ENCODE measurements around the gene IFT88.

IFT88 gene

GRCh38 chr13:20567881-20568528, 1.0 kb downstream of the IFT88 start:
- DNase-seq = no peak

GRCh38 chr13:20570517-20570916, 3.6 kb downstream of the IFT88 start:
- DNase-seq = no peak

- no peak for DNase-seq
Measured at GRCh38 chr13:20571676-20572075, 4.7 kb downstream of the IFT88 start.

DNA sequence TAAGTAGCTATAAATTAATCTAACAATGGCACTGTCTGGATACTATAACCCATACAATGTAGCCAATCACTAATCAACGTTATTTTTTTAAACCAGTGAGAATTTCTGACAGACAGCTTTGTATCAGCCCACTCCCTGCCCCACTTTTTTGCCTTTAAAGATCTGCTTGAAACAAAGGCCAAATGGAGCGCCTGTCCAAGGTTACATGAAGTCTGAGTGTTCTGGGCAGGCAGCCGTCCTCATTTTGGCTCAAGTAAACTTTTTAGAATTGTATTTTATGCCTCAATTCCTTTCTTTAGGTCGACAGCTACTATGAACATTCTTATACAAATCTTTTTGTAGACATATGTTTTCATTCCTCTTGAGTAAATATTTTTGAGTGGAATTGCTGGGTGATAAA, 6.2 kb downstream of the IFT88 start:
- no peak for DNase-seq

DNA sequence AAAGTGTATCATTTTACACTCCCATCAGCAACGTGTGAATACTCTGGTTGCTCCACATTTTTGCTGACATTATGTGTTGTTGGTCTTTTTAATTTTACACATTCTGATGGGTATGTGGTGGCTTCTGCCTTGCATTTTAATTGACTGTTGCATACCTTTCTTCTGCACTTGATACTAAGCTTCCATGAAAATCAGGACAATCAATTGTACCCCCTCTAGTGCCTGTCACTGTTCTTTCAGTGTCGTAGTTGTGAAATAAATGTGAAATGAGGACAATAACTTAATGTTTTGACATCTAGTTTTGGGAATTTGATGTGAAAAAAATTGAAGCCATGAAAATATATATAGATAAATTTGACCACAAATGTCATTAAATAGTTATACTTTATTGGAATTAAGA, 6.7 kb downstream of the IFT88 start:
- DNase-seq = no peak

DNA sequence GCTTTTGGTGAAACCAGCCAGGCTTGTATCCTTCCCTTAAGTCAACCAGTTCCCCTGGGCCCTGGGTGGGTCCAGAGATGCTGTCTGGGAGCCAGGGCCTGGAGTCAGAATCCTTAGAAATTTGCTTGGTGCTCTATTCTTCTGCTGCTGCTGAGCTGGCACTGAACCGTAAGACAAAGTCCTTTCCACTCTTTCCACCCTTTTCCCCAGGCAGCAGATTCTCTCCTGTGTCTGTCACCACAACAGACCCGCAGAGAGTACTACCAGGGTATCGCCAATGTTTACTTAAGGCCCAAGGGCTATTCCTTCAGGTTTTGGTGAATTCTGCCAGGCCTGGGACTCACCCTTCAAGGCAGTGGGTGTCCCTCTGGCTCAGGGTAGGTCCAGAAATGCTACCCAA, 12.2 kb downstream of the IFT88 start:
- DNase-seq = no peak

- DNase-seq = no peak
Measured at GRCh38 chr13:20580257-20580656, 13.3 kb downstream of the IFT88 start.

- no peak for DNase-seq
Measured at GRCh38 chr13:20582026-20582425, 15.1 kb downstream of the IFT88 start.

DNA sequence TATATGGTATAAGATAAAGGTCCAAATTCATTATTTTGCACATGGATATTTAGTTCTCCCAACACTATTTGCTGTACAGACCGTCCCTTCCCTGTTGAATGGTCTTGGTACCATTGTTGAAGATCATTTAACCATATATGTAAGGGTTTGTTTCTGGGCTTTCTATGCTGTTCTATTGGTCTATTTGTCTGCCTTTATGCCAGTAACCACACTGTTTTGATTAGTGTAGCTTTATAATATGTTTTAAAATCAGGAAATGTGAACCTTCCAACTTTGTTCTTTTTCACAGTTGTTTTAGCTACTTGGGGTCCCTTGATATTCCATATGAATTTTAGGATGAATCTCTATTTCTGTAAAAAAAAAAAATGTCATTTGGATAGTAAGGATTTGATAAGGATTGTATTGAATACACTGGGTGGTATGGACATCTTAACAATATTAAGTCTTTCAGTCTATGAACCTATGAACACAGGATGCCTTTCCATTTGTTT, 16.9 kb downstream of the IFT88 start:
- no peak for DNase-seq

DNA sequence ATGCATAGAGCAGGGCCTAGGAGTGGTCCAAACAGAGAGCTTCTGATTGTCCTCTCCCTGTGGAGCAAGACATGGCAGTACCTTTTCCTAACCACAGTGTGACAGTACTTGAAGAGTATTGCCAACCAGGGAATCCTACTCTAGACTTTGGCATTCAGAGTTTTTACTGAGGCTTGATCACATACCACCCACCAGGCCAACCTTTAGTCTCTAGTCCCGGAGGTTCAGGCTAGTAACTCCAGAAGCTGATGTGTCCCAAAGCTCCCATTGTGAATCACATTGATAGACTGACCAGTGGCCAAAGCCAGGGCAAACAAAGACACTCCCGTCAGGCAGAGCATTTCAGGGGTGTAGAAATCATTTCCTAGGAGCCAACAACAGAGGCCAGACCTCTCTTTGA, 18.4 kb downstream of the IFT88 start:
- no peak for DNase-seq

DNA sequence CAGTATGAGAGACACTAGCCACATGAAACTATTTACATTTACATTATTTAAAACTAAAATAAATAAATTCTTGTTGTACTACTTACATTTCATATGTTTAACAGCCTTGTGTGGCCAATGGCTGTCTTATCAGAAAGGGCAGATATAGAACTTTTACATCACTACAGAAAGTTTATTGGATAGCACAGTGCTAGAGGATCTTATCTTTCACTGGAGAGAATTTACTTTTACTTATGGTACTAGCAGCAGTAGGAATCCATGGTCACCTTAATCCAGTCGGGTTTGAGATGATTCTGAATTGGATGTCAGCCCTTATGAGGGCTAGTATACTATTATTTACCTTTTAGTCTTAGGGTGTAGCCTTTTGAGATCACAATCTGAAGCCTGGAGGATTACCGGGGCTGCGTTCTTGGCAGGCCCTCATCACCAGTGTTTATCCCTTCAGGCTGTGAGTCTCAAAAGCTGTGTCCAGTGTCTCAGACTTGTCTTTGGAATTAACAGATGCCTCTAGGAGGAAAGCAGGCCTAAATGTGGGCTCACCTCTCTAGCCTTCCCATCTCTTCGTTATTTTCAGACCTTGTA, 21.7 kb downstream of the IFT88 start:
- no peak for DNase-seq

DNA sequence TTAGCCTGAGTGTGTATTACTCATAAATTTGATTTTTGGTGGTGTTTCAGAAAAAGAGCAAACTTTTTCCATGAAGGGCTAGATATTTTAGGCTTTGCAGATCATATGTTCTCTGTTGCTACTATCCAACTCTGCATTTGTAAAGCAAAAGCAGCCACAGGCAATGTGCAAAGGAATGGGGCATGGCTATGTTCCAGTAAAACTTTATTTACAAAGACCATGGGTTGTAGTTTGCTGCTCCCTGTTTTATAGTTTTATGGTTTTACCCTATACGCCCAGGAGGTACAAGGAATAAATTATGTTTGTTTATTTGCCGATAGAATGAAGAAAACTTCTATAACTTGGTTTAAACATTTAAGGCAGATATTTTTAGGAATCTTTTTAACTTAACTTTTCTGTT, 23.6 kb downstream of the IFT88 start:
- no peak for DNase-seq

- DNase-seq = no peak
Measured at GRCh38 chr13:20592606-20593005, 25.6 kb downstream of the IFT88 start.

DNA sequence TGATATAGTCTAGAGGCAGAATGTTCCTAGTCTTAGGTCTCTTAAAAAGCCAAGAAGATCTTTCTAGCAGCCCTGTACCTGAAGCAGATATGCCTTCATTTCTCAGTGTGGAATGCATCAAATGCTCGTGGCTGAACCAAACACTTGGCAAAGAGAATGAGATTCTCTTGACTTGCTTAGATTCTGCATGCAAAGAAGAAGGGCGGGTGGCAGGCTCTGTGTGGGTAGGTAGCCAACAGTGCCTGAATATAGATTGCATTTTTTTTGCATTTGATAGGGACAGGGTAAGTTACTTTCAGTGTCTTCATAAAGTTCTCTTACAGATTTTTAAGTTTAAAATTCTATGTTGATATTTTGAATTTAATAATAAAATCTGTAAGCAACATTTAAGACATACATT, 27.3 kb downstream of the IFT88 start:
- DNase-seq = no peak

GRCh38 chr13:20607015-20607414, 40.1 kb downstream of the IFT88 start:
- no peak for DNase-seq

DNA sequence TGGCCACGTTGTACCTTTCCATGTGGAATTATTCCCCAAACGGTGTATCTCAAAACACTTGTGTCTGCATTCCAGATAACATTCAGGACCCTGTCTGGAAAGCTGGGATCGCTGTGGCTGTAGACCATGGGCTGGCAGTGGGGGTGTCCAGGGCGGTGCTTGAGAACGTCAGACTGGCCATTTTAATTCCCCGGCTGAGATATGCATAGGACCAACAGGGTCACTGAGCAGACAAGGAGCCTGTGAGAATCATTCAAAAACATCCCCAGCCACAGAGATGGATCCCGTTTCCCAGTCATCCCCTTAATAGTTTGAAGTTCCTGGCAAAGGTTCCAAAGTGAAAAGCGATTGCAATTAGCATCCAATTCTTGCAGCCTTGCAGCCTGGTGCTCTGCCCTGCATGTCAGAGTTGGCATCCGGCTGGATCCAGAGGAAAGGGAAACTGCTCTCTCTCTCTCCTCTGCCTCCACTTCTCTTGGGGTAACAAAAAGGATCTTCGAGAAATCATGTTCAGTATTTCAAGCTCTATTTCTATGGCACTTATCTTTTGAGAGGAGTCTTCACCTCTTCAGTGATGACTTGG, 41.6 kb downstream of the IFT88 start:
- no peak for DNase-seq

DNA sequence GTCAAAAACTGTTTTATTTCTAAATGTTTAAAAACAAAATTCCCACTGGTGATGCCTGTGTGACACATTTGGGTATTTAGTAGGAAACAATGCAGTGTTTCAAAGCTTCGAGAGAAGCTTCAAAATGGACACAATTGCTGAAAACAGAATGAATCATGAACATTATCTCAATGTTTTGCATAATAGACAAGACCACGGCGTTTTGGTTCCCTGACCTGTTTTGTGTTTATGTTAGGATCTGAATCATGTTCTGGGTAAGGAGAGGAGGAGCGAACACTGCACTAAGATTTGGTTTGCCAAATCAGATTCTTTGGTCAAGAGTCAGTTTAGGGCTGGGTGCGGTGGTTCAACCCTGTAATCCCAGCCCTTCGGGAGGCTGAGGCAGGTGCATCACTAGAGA, 42.2 kb downstream of the IFT88 start:
- DNase-seq = no peak

DNA sequence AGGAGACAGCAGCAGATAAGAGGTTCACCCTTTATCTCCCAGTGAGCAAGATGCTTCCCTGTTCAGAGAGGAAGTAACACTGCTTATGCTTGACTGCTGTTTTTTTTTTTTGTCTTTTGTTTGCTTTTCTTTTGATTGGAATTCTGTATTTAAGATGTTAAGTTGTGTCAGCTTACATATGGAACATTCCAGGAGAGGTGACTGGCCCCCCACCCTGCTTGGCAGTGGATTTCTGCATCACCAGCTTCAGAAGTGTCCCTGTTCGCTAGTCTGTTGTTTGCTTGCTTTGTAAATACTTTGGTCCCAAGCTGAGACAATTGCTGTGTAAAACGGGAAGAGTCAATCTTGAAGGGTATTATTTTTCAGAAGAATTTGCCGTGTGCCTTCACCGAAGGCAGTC, 43.0 kb downstream of the IFT88 start:
- no peak for DNase-seq

GRCh38 chr13:20616059-20616797, 49.3 kb downstream of the IFT88 start:
- DNase-seq = no peak

- no peak for DNase-seq
Measured at GRCh38 chr13:20623000-20623399, 56.0 kb downstream of the IFT88 start.

- no peak for DNase-seq
Measured at GRCh38 chr13:20624213-20624612, 57.3 kb downstream of the IFT88 start.

GRCh38 chr13:20633802-20634201, 66.8 kb downstream of the IFT88 start:
- no peak for DNase-seq

DNA sequence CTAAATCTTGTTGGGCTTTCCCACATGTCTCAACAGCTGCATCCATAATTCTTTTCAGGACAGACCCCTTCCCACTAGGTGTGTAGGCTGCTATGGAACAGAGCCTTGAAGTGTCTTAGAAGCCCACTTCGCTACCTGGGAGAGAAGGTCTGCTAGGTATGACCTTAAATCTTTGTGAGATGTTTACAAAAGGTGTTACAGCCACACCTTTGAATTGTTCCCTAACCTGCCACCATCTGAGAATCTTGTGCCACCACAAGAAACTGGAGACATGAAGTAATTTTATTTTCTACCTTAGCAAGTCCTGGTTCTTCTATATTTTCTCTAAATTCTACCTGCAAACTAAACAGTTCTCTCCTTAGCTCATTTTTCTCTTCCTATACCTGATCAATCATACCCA, 69.1 kb downstream of the IFT88 start:
- DNase-seq = no peak

- DNase-seq = no peak
Measured at GRCh38 chr13:20637811-20638210, 70.9 kb downstream of the IFT88 start.
